GM18907 (cell line): ENCODE results near the gene SWAP70.
"Not testable (repeated sequence)": the region's sequence is repeated elsewhere in the genome, so short reads cannot be mapped to it uniquely, and the experiment has no call there.

Experiments
- ATAC-seq: cut with Tn5 transposase; IDR thresholded peaks from one replicate; pipeline ENCODE4 v1.9.1; 2021; ENCODE audit warnings: mild to moderate bottlenecking, moderate library complexity; ENCODE audit not compliant: unreplicated experiment

The SWAP70 gene

GRCh38 chr11:9663699-9664275 lies at the start of gene SWAP70:
TSS of gene SWAP70 (plus strand) at chr11:9664077. CDS start at chr11:9664180, 103 bp downstream.
- peak; percentile 83 for ATAC-seq

- ATAC-seq = peak; percentile 66
Observed at GRCh38 chr11:9615031-9615451, 48.8 kb upstream of the SWAP70 start.

- ATAC-seq = no peak
Observed at GRCh38 chr11:9616042-9616675, 47.7 kb upstream of the SWAP70 start.

- ATAC-seq = no peak
Observed at GRCh38 chr11:9616858-9617257, 47.0 kb upstream of the SWAP70 start.

- no peak for ATAC-seq
Observed at GRCh38 chr11:9617940-9618339, 45.9 kb upstream of the SWAP70 start.

- ATAC-seq = no peak
Observed at GRCh38 chr11:9619004-9619403, 44.9 kb upstream of the SWAP70 start.

GRCh38 chr11:9619971-9620370 lies 43.9 kb upstream of the SWAP70 start:
- ATAC-seq = no peak

GRCh38 chr11:9622353-9622752 lies 41.5 kb upstream of the SWAP70 start:
- ATAC-seq = not testable (repeated sequence)

- not testable (repeated sequence) for ATAC-seq
Observed at GRCh38 chr11:9623053-9623452, 40.8 kb upstream of the SWAP70 start.

GRCh38 chr11:9624448-9624847 lies 39.4 kb upstream of the SWAP70 start:
- ATAC-seq = no peak

- no peak for ATAC-seq
Observed at GRCh38 chr11:9625162-9625561, 38.7 kb upstream of the SWAP70 start.

- ATAC-seq = no peak
Observed at GRCh38 chr11:9625728-9626127, 38.1 kb upstream of the SWAP70 start.

- no peak for ATAC-seq
Observed at GRCh38 chr11:9626496-9627394, 37.1 kb upstream of the SWAP70 start.

GRCh38 chr11:9629064-9629463 lies 34.8 kb upstream of the SWAP70 start:
- peak; percentile 49 for ATAC-seq

- ATAC-seq = no peak
Observed at GRCh38 chr11:9633679-9634078, 30.2 kb upstream of the SWAP70 start.

- no peak for ATAC-seq
Observed at GRCh38 chr11:9636691-9637090, 27.2 kb upstream of the SWAP70 start.

GRCh38 chr11:9639099-9639498 lies 24.8 kb upstream of the SWAP70 start:
- no peak for ATAC-seq

GRCh38 chr11:9639985-9640384 lies 23.9 kb upstream of the SWAP70 start:
- ATAC-seq = no peak

- no peak for ATAC-seq
Observed at GRCh38 chr11:9642894-9643293, 21.0 kb upstream of the SWAP70 start.

- peak; percentile 92 for ATAC-seq
Observed at GRCh38 chr11:9643751-9644150, 20.1 kb upstream of the SWAP70 start.

GRCh38 chr11:9645881-9646280 lies 18.0 kb upstream of the SWAP70 start:
- ATAC-seq = no peak

- no peak for ATAC-seq
Observed at GRCh38 chr11:9646324-9646723, 17.6 kb upstream of the SWAP70 start.
